ENCODE measurements around the gene TAS2R20. TPM values are rescaled to one million over a fixed set of nuclear protein-coding genes. Genes with fewer than 3 reads are reported as not detected.
"Not testable (repeated sequence)": the region's sequence is repeated elsewhere in the genome, so short reads cannot be mapped to it uniquely, and the experiment has no call there.

TAS2R20 gene
- 1 to 10 TPM; 1.6 to 1.7 TPM for total RNA-seq
- long read RNA-seq: 0 reads

DNA sequence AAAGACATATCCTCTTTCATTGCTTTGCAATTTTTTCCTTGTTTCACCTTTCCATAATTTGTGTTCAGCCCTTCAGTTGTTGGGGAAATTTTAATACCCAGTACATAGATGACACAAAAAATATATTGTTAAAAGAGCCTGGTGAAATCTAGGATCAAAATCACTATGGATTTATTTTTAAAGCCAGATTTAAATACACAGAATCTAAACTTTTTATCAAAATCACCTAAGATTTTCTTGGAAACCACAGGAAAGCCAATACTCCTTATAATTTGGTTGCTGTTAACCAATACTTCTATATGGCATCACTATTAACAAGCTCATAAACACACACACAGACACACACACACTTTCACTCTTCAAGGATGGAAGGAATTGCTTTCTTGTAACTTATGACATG, at the start of gene TAS2R20:
TAS2R20 (minus strand) TSS at position 101 of the 400 bp plus-strand sequence. CDS start 429 bp downstream, outside the sequence.
- DNase-seq (no peak), ATAC-seq (no peak)
- intact Hi-C loops (cut with DNase I, micrococcal nuclease): no loop called here

- ATAC-seq; intact Hi-C loops (cut with DNase I, micrococcal nuclease); DNase-seq: not testable (repeated sequence)
Measured at GRCh38 chr12:11041366-11041765, 43.3 kb upstream of the TAS2R20 start.

- ATAC-seq (no peak), DNase-seq (no peak)
- intact Hi-C loops (cut with DNase I, micrococcal nuclease): no loop called here
Measured at GRCh38 chr12:11040162-11040561, 42.1 kb upstream of the TAS2R20 start.

DNA sequence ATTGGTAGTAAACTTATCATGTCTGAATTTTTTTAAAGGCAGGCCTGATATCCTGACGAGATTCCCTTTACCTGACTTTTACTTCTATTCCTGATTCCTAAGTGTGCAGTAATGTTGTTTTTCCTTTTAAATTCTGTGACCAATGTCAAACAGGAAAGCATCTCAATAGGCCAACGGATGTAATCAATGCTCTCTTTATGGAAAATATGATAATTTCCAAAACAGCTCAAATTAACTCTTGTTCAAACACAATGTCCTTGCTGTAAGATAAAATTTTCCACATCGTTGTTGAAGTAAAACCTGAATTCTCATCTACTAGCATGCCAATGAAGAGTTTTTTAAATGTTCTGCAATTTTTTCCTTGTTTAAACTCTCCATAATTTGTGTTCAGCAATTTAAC, 41.1 kb upstream of the TAS2R20 start:
- DNase-seq (no peak), ATAC-seq (no peak)
- intact Hi-C loops (cut with DNase I, micrococcal nuclease): no loop called here

GRCh38 chr12:11033959-11034358, 35.9 kb upstream of the TAS2R20 start:
- ATAC-seq; DNase-seq; intact Hi-C loops (cut with DNase I, micrococcal nuclease): not testable (repeated sequence)

- ATAC-seq (no peak), DNase-seq (no peak)
- intact Hi-C loops (cut with DNase I, micrococcal nuclease): no loop called here
Measured at GRCh38 chr12:11031307-11031706, 33.2 kb upstream of the TAS2R20 start, which contains the start of gene TAS2R31. TSS of gene TAS2R31 (minus strand) at chr12:11031407. CDS start at chr12:11031335, 72 bp downstream.

GRCh38 chr12:11026118-11026517, 28.0 kb upstream of the TAS2R20 start:
- no peak for ATAC-seq
- intact Hi-C loops (cut with DNase I, micrococcal nuclease): no loop called here
- DNase-seq: no peak

DNA sequence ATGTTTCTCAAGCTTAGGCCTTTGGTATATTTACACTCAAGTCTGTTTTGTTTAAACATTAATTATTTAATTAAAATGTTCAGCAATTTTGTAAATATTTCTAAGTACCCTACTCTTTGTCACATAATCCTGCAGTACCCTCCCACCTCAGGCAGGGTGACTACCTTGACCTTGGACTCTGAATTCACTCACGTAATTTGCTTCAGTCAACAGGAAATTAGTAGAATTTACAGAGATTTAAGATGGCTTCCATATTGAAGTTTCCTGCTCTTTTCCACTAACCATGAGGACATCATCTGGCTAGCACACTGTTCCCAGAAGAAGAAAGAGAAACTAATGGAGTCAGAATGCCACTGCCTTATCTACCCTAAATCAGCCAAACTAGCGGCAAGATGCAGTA, 25.3 kb upstream of the TAS2R20 start:
- no peak for DNase-seq
- no peak for ATAC-seq

GRCh38 chr12:11022520-11022919, 24.4 kb upstream of the TAS2R20 start, which contains the start of gene TAS2R19:
TSS of gene TAS2R19 (minus strand) at chr12:11022620. CDS start at chr12:11022571, 49 bp downstream.
- intact Hi-C loops (cut with DNase I, micrococcal nuclease): no loop called here
- ATAC-seq (no peak), DNase-seq (no peak)

More for the DNA sequence above, 25.3 kb upstream of the TAS2R20 start:
- intact Hi-C loops (cut with DNase I, micrococcal nuclease): no loop called here

GRCh38 chr12:11016937-11017336, 18.8 kb upstream of the TAS2R20 start:
- no peak for DNase-seq
- intact Hi-C loops (cut with DNase I, micrococcal nuclease): no loop called here
- peak; percentile 73 for ATAC-seq

GRCh38 chr12:11015775-11016430, 17.8 kb upstream of the TAS2R20 start:
- ATAC-seq (peak; percentile 96), DNase-seq (peak; percentile 21 to 53)
- intact Hi-C loops (cut with DNase I, micrococcal nuclease): no loop called here

DNA sequence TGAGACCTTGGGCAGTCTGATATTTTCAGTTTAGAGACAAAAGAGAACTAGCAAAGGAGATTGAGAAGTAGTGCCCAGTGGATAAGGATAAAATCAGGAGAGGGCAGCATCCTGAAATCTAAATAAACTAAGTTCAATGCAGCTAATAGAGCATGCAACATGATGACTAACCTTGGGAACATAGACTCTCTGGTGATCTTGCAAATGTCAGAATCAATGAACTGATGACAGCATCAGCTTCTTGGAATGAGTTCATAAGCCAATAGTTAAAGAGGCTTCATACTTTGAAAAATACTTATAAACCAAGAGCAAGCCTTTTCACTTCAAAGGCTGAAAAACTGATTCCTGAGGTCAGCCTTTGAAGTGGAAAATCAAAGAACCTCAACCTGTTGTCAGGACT, 16.1 kb upstream of the TAS2R20 start:
- intact Hi-C loops (cut with DNase I, micrococcal nuclease): no loop called here
- DNase-seq: no peak

GRCh38 chr12:11007608-11008007, 9.5 kb upstream of the TAS2R20 start:
- DNase-seq (no peak), ATAC-seq (no peak)
- intact Hi-C loops (cut with DNase I, micrococcal nuclease): no loop called here

More for the DNA sequence above, 16.1 kb upstream of the TAS2R20 start:
- ATAC-seq: no peak

GRCh38 chr12:10994307-10994706, 3.8 kb downstream of the TAS2R20 start:
- no peak for DNase-seq
- intact Hi-C loops (cut with DNase I, micrococcal nuclease): no loop called here
- ATAC-seq: no peak

- intact Hi-C loops (cut with DNase I, micrococcal nuclease): no loop called here
Measured at GRCh38 chr12:10989107-10989506, 9.0 kb downstream of the TAS2R20 start.

GRCh38 chr12:10986812-10987211, 11.3 kb downstream of the TAS2R20 start, which contains the start of gene TAS2R50:
TSS of gene TAS2R50 (minus strand) at chr12:10986912. CDS start at chr12:10986860, 52 bp downstream.
- intact Hi-C loops (cut with DNase I, micrococcal nuclease): no loop called here
- ATAC-seq (no peak), DNase-seq (no peak)

More at GRCh38 chr12:10989107-10989506, 9.0 kb downstream of the TAS2R20 start:
- DNase-seq (no peak), ATAC-seq (no peak)

DNA sequence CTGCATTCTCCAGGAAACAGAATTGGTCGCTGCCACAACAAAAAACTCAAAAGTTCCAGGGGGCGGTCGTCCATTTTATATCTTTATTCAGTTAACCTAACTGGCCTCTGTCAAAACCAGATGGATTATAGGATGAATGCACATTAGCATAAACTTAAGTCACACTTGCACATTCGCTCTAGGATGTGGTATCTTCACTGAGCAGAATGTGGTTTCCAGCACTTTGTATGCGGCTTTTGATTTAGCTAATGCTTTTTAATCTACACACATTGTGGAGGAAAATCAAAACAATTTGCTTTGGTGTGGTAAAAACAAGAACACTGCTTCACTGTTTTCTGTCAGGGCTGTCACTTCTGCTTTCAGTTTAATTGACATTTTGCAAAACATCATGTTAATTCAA, 15.9 kb downstream of the TAS2R20 start:
- ATAC-seq (no peak), DNase-seq (no peak)
- intact Hi-C loops (cut with DNase I, micrococcal nuclease): no loop called here

DNA sequence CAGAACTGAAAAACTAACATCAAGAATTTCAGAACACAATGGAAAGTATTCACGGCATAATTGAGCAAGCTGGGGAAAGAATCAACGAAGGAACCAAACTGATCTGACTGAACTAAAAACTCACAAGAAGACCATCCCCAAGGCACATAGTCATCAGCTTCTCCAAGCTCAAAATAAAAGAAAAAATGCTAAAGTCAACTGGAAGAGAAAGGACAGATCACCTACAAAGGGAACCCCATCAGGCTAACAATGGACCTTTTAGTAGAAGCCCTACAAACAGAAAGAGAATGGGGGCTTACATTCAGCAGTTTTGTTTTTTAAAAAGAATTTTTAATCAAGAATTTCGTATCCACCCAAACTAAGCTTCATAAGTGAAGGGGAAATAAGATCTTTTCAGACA, 23.1 kb downstream of the TAS2R20 start:
- no peak for ATAC-seq
- DNase-seq: no peak
- intact Hi-C loops (cut with DNase I, micrococcal nuclease): no loop called here

DNA sequence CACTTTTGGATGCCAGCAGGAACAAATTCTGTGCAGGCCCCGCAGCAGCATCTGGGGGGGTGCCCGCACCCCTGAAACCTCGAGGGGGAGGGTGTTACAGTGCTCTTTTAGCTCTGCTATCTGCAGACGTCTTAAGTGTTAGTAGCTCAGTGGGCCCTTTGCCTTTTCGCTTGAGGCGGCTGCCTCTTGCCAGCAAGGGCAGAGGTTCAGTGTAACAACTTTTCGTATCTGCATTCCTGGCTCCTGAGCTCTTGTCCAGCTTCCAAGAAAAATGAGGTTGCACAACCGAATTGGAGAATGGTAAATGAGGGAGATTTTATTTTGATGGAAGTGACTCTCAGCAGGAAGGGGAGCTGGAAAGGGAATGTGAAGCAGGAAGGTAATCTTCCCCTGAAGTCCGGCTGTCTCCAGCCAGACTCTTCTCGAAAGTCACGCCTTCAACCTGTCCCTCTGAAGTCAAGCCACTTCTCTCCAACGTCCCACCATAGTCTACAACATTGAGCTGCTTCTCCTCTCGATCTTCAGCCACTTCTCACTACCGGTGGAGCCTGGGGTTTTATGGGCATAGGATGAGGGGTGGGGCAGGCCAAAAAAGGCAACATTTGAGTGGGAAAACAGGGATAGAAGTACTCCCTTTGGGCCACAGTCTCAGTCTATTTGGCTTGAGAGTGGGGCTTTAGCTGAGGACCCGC, 29.2 kb downstream of the TAS2R20 start:
- DNase-seq (no peak), ATAC-seq (no peak)
- intact Hi-C loops (cut with DNase I, micrococcal nuclease): no loop called here

- ATAC-seq: no peak
- no peak for DNase-seq
- intact Hi-C loops (cut with DNase I, micrococcal nuclease): no loop called here
Measured at GRCh38 chr12:10967409-10967808, 30.7 kb downstream of the TAS2R20 start.

All from left colon (tissue), 2 donors.